Sigmoid colon (tissue), 7 donors: ENCODE data around the gene DCAF10. TPM values are rescaled to one million over a fixed set of nuclear protein-coding genes. Genes with fewer than 3 reads are reported as not detected.
A peak's percentile ranks its signal among the peaks of the same experiment; 100 is the strongest.

Source experiments
- DNase-seq: peaks from one replicate; pipeline ENCODE4 v3.0.0-alpha.2; 2019
- H3K27ac ChIP-seq, 4 donors: fragments of 200-600 bp; sonication (generic); one replicate each; pipeline ENCODE4 v1.5.1; 2016 to 2019; ENCODE audit warnings: mild to moderate bottlenecking in 1 of 4
- H3K27me3 ChIP-seq, 3 donors: fragments of 200-600 bp; sonication (generic); one replicate each; pipeline ENCODE4 v1.5.1; 2019; ENCODE audit warnings: mild to moderate bottlenecking in 1 of 3
- H3K36me3 ChIP-seq, 4 donors: fragments of 200-600 bp; sonication (generic); one replicate each; pipeline ENCODE4 v1.5.1; 2016 to 2019
- H3K4me1 ChIP-seq, 4 donors: fragments of 200-600 bp; sonication (generic); one replicate each; pipeline ENCODE4 v1.5.1; 2017 to 2019
- H3K4me3 ChIP-seq, 4 donors: fragments of 200-600 bp; sonication (generic); one replicate each; pipeline ENCODE4 v1.5.1; 2017 to 2019; ENCODE audit warnings: mild to moderate bottlenecking in 2 of 4, moderate library complexity in 1 of 4
- H3K9me3 ChIP-seq, 4 donors: fragments of 200-600 bp in 3 of 4; sonication (generic) in 3 of 4; one replicate each; pipeline versions ENCODE4 v1.5.1 to v1.6.1; 2013 to 2019
- EP300 ChIP-seq, 4 donors: sonication (generic); formaldehyde crosslinking; IDR thresholded peaks; one replicate each; pipeline ENCODE4 v1.6.1; 2017; ENCODE audit warnings: antibody characterized with exemption in 4 of 4
- POLR2A ChIP-seq, 2 donors: fragments of 450-650 bp; IDR thresholded peaks; one replicate each; pipeline ENCODE4 v1.6.1; 2016; ENCODE audit warnings: antibody characterized with exemption in 2 of 2, mild to moderate bottlenecking in 2 of 2, moderate library complexity in 2 of 2
- POLR2AphosphoS5 ChIP-seq, 4 donors: sonication (generic); formaldehyde crosslinking; IDR thresholded peaks; one replicate each; pipeline ENCODE4 v1.6.1; 2017; ENCODE audit warnings: antibody characterized with exemption in 4 of 4
- WGBS, 2 donors: extraction: QIAGEN DNeasy Blood & Tissue Kit; methylation state at CpG; one replicate each; pipeline ENCODE4 v1.1.7; 2013; 5-methylcytosine and 5-hydroxymethylcytosine counted together
- intact Hi-C: fragments of 100-400 bp; cut with DNase I; formaldehyde crosslinking; loops from one replicate; pipeline ENCODE4 v1.15.1; 2023
- polyA plus RNA-seq, 3 donors: library from polyadenylated mRNA; stranded (reverse); fragments of 200-250 nt; gene quantifications; one replicate each; pipeline ENCODE4 v1.2.3, GENCODE V29; 2013
- total RNA-seq, 4 donors: library from RNA; depleted of rRNA; stranded (reverse); fragments of >200 nt; gene quantifications; one replicate each; pipeline ENCODE4 v1.1.0, GENCODE V29; 2016
- TF ChIP-seq, protein P1 (sequence below), 4 experiments: fragments of 450-650 bp in 3 of 4; fragments of 200-600 bp in 1 of 4; IDR thresholded peaks; one replicate each; pipeline ENCODE4 v1.5.1; 2016 to 2019; ENCODE audit warnings: antibody characterized with exemption in 4 of 4, mild to moderate bottlenecking in 3 of 4, moderate library complexity in 2 of 4
- donor health status: healthy with polysubstance abuse.
- donor health status: Bipolar disorder and iron deficiency.
- donor health status: healthy.

The DCAF10 gene
- total and polyA plus RNA-seq, 7 donors: 4.8 to 49.3 (median 29.1) TPM

DNA sequence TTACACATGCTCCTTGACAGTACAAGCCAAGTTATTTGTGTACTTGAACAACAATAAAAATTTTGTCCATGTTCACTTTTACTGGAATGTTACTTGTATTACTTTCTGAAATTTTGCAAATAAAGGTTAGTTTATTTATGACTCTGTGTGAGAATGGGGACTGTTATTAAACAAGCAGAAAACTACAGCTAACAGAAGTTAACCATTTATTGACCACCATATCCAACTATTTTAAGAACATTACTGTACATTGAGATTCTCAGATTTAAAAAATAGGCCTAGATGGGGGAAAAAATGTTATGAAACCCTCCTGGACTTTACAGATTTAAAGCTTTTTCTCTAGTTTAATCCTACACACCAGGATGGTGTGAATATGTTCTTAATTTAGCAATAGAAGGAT lies 101.5 kb downstream of the DCAF10 start:
- H3K4me1 ChIP-seq: peaks cover 0 to 28% (median 24%) of the 10 kb centered on the region in 4 donors
- no peaks in the 10 kb centered on the region for H3K27me3 ChIP-seq
- no peak overlapping the region for H3K27ac ChIP-seq
- DNase-seq: no peak
- H3K9me3 ChIP-seq: no peaks in the 10 kb centered on the region
- peaks cover 0 to 25% (median 5%) of the 10 kb centered on the region in 4 donors for H3K36me3 ChIP-seq
- no peak for TF ChIP-seq POLR2AphosphoS5 (IDR thresholded peaks at IDR 0.05)
- TF ChIP-seq, protein P1, sequence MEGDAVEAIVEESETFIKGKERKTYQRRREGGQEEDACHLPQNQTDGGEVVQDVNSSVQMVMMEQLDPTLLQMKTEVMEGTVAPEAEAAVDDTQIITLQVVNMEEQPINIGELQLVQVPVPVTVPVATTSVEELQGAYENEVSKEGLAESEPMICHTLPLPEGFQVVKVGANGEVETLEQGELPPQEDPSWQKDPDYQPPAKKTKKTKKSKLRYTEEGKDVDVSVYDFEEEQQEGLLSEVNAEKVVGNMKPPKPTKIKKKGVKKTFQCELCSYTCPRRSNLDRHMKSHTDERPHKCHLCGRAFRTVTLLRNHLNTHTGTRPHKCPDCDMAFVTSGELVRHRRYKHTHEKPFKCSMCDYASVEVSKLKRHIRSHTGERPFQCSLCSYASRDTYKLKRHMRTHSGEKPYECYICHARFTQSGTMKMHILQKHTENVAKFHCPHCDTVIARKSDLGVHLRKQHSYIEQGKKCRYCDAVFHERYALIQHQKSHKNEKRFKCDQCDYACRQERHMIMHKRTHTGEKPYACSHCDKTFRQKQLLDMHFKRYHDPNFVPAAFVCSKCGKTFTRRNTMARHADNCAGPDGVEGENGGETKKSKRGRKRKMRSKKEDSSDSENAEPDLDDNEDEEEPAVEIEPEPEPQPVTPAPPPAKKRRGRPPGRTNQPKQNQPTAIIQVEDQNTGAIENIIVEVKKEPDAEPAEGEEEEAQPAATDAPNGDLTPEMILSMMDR (IDR thresholded peaks at IDR 0.05): no peak
- TF ChIP-seq POLR2A (IDR thresholded peaks at IDR 0.05): no peak
- TF ChIP-seq EP300 (IDR thresholded peaks at IDR 0.05): no peak
- intact Hi-C loops: loop anchor here (10.0 kb wide), 2 partner anchors 327 to 417 kb away; partner anchors contain the start of genes FBXO10 and POLR1E
- no peak overlapping the region for H3K4me3 ChIP-seq

DNA sequence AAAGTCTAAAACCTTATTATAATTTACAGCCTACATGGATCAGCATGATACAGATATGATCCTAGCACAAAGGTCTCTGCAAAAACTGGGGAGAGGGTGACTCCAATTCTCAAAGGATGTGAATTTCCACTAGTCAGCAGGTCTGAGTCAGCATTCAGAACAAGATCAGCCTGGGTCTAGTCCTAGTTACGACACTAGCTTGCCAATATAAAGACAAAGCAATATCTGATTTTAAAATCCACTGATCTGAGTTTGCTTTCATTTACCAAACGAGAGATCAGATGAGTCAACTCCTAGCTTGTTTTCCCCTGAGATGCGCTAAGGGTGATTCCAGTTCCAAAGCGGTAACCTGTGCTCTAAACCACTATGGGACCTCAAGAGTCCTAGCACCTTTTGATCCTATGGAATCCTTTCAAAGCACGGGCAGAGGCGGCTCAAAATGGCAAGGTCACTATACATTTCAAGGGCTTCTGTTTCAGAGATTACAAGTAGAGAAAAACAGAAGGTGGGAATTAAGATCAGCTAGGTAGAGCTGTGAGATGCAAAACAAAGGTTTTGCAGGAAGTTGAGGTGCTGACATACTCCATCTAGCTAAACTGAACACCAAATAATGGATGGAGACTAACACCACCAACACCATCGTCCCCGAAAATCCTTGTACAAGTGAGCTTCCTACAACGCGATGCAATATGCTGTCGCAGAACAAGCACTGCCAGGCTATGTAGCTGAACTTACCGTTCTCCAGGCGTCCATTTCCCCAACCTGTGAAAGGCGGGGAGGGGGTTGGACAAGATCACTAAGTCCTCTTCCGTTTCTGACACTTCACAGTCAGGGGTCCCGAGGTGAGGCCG lies 102.4 kb downstream of the DCAF10 start:
- H3K36me3 ChIP-seq: peaks cover 0 to 16% (median 5%) of the 10 kb centered on the region in 4 donors
- no peak for DNase-seq
- intact Hi-C loops: loop anchor here (10.0 kb wide), 2 partner anchors 328 to 418 kb away; partner anchors contain the start of genes FBXO10 and POLR1E
- 1 to 10% methylated on average over 17 of the region's 17 CpGs for WGBS, 2 donors
- peak overlapping the region; percentile 68 to 92 (median 92) for H3K4me3 ChIP-seq
- no peaks in the 10 kb centered on the region for H3K9me3 ChIP-seq
- H3K4me1 ChIP-seq: peaks cover 0 to 28% (median 24%) of the 10 kb centered on the region in 4 donors
- H3K27me3 ChIP-seq: no peaks in the 10 kb centered on the region
- TF ChIP-seq EP300 (IDR thresholded peaks at IDR 0.05) (no peak), POLR2A (IDR thresholded peaks at IDR 0.05) (no peak), POLR2AphosphoS5 (IDR thresholded peaks at IDR 0.05) (no peak)
- TF ChIP-seq, protein P1 (IDR thresholded peaks at IDR 0.05): no peak
- H3K27ac ChIP-seq: peak overlapping the region; percentile 83 to 95 (median 92)

DNA sequence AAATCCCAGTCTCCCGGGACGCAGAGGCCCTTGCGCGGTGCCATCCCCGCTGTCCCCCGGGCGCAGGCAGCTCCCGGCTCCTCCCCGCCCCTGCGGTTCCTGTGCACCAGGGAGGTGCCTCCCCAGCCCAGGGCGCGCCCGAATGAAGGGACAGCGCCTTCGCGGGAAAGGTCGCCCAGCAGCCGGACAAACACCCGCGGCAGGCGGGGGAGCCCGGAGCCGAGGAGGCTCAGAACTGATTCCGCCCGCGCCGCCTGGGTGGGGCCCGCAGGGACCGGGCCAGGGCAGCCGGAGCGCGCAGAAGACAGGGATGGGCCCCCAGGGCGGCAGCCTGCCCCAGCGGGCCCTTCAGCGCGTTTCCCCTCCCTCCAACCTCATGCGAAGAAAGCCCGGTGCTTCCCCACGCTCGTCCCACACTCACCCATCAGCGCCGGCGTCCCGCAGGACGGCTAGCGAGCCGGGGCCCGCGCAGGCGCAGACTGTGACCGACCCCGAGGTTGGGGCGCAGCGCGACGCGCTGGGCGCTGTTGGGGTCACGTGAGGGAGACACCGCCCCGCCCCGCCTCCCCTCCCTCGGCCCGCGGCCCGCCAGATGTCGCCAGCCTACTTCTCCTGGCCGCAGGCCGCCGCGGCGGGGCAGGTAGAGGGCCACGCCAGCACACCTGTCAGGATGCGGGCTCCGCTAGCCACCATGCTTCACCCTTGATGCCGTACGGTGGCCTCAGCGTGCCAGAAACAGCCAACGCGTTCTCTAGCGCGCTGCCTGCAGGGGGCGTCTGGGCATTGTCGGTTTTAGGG lies 103.2 kb downstream of the DCAF10 start, which contains the start of gene SLC25A51:
Gene SLC25A51, minus strand, starts transcription at position 481 of the 798 bp plus-strand sequence. CDS start 15,577 bp downstream, outside the sequence.
- Histone ChIP-seq H3K4me3 (peak within 1 kb of the TSS; percentile 68 to 92 (median 92)), H3K27me3 (no peaks in the 10 kb centered on the region), H3K27ac (peak within 1 kb of the TSS; percentile 83 to 95 (median 92)), H3K36me3 (peaks cover 0 to 8% (median 3%) of the 10 kb centered on the region in 4 donors), H3K4me1 (peaks cover 0 to 28% (median 24%) of the 10 kb centered on the region in 4 donors), H3K9me3 (no peaks in the 10 kb centered on the region)
- intact Hi-C loops: loop anchor here (2.0 to 10.0 kb wide), 4 partner anchors 165 to 459 kb away; partner anchors contain the start of genes FBXO10, POLR1E and SHB
- 1% methylated on average over 84 of the region's 84 CpGs for WGBS, 2 donors
- peak; percentile 74 to 87 (median 81) for TF ChIP-seq POLR2AphosphoS5 (IDR thresholded peaks at IDR 0.05)
- TF ChIP-seq POLR2A (IDR thresholded peaks at IDR 0.05): peak; percentile 9 to 54
- TF ChIP-seq EP300 (IDR thresholded peaks at IDR 0.05): no peak
- TF ChIP-seq, protein P1 (IDR thresholded peaks at IDR 0.05): peak; percentile 85 to 98 (median 93)
- peak; percentile 97 for DNase-seq

DNA sequence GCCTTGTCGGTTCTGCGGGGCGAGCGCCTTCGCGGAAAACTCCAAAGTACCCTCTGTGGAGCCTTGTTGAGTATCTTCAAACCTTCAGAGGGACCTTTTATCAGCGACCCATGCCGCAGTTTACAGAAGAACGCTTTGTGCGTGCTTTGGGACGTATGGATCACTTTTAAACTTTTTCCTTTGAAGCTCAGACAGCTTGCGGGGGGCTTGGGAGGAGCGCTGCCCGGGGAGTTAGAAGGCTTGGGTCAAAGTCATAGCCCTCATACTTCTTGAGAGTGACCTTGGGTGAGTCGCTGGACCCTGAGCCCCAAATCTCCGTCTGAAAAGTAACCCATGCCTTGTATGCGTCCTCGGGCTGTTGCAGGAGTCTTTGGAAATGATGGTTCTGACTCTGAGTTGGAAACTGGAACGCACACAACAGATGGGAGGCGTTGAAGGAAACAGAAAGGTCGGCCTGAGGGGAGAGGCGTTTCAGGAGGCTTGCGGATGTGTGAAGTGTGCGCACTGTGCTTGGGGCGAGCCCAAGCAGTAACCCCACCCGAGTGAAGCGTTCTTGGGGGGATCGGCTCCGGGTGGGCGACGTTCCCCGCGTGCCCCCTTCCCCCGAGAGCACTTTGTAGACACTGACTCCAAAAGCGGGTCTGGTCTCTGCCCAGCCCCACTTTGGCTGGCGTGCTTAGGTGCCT lies 104.0 kb downstream of the DCAF10 start:
- Histone ChIP-seq H3K27ac (peak overlapping the region; percentile 83 to 95 (median 92)), H3K36me3 (peaks cover 0 to under 1% (median 0%) of the 10 kb centered on the region in 4 donors), H3K9me3 (no peaks in the 10 kb centered on the region), H3K4me3 (peak overlapping the region; percentile 68 to 92 (median 92)), H3K27me3 (no peaks in the 10 kb centered on the region), H3K4me1 (peaks cover 0 to 28% (median 24%) of the 10 kb centered on the region in 4 donors)
- TF ChIP-seq POLR2A (IDR thresholded peaks at IDR 0.05) (peak in 1 of 2 donors; percentile 2), EP300 (IDR thresholded peaks at IDR 0.05) (peak in 1 of 4 donors; percentile 20)
- TF ChIP-seq, protein P1 (IDR thresholded peaks at IDR 0.05): no peak
- 14 to 29% methylated on average over 36 of the region's 36 CpGs for WGBS, 2 donors
- intact Hi-C loops: loop anchor here (2.0 to 10.0 kb wide), 4 partner anchors 164 to 458 kb away; partner anchors contain the start of genes FBXO10, POLR1E and SHB
- peak; percentile 64 for DNase-seq
